Peyer's patch (tissue), 4 donors: ENCODE data around the gene SCUBE1. TPM values are rescaled to one million over a fixed set of nuclear protein-coding genes. Genes with fewer than 3 reads are reported as not detected.

ENCODE experiments used
- DNase-seq, 3 donors: peaks; one replicate each; pipeline ENCODE4 v3.0.0-alpha.2; 2017 to 2019
- H3K27ac ChIP-seq, 4 donors: fragments of 200-600 bp; sonication (generic); one replicate each; pipeline ENCODE4 v1.5.1; 2016 to 2019
- H3K27me3 ChIP-seq, 2 donors: fragments of 200-600 bp; sonication (generic); one replicate each; pipeline ENCODE4 v1.5.1; 2019
- H3K36me3 ChIP-seq, 3 donors: fragments of 200-600 bp; sonication (generic); one replicate each; pipeline ENCODE4 v1.5.1; 2016 to 2019
- H3K4me1 ChIP-seq, 4 donors: fragments of 200-600 bp; sonication (generic); one replicate each; pipeline ENCODE4 v1.5.1; 2016 to 2019
- H3K4me3 ChIP-seq, 4 donors: fragments of 200-600 bp; sonication (generic); 1 replicate in 3 of 4; 2 replicates in 1 of 4; pipeline ENCODE4 v1.5.1; 2016 to 2019; ENCODE audit warnings: mild to moderate bottlenecking in 1 of 4
- H3K9me3 ChIP-seq, 4 donors: fragments of 200-600 bp; sonication (generic); one replicate each; pipeline ENCODE4 v1.5.1; 2016 to 2019; ENCODE audit warnings: mild to moderate bottlenecking in 1 of 4
- POLR2A ChIP-seq, 2 donors: fragments of 450-650 bp; IDR thresholded peaks; one replicate each; pipeline ENCODE4 v1.5.1; 2017; ENCODE audit warnings: antibody characterized with exemption in 2 of 2, mild to moderate bottlenecking in 2 of 2, moderate library complexity in 2 of 2
- total RNA-seq, 4 donors: library from RNA; depleted of rRNA; stranded (reverse); fragments of >200 nt; gene quantifications; one replicate each; pipeline ENCODE4 v1.1.0, GENCODE V29; 2016
- TF ChIP-seq, protein P1 (sequence below), 6 experiments: fragments of 450-650 bp in 4 of 6; fragments of 200-600 bp in 2 of 6; sonication (generic) in 1 of 6; IDR thresholded peaks; one replicate each; pipeline ENCODE4 v1.5.1; 2017 to 2019; ENCODE audit warnings: antibody characterized with exemption in 6 of 6, mild to moderate bottlenecking in 3 of 6, moderate library complexity in 1 of 6

SCUBE1 gene
- total RNA-seq, 4 donors from 2014 or later, result 1.6 to 47.9 (median 7.9) TPM

DNA sequence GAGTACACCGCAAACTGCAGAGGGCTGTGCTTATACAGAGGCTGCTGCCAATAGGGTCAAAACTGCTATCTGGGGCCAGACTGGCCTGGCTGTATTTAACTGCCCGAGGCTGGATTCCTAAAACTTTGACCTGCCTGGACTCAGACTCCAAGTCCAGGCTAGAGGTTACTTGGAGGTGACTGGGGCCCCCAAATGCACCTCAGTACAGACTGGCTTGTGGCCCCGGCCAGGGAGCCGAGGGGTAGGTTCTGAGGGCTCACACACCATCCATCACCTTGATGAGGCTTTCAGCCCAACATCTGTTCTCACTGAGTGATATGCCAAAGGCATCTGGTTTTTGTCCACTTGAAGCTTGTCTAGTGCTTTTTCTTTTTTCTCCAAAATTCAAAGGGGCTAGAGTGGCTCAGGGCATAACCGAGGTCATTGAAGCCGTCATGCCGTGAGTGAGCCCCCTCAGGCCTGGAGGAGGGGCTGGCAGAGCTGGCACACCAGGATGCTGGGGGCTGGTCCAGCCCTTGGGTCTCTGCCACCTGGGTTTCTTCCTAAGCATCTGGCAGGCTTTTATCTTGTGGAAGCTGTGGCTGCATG lies 103.9 kb downstream of the SCUBE1 start:
- Histone ChIP-seq H3K36me3 (no peaks in the 10 kb centered on the region), H3K4me1 (no peaks in the 10 kb centered on the region), H3K27ac (no peak overlapping the region), H3K9me3 (no peaks in the 10 kb centered on the region), H3K27me3 (no peaks in the 10 kb centered on the region), H3K4me3 (no peak overlapping the region)
- no peak for DNase-seq
- TF ChIP-seq, protein P1, sequence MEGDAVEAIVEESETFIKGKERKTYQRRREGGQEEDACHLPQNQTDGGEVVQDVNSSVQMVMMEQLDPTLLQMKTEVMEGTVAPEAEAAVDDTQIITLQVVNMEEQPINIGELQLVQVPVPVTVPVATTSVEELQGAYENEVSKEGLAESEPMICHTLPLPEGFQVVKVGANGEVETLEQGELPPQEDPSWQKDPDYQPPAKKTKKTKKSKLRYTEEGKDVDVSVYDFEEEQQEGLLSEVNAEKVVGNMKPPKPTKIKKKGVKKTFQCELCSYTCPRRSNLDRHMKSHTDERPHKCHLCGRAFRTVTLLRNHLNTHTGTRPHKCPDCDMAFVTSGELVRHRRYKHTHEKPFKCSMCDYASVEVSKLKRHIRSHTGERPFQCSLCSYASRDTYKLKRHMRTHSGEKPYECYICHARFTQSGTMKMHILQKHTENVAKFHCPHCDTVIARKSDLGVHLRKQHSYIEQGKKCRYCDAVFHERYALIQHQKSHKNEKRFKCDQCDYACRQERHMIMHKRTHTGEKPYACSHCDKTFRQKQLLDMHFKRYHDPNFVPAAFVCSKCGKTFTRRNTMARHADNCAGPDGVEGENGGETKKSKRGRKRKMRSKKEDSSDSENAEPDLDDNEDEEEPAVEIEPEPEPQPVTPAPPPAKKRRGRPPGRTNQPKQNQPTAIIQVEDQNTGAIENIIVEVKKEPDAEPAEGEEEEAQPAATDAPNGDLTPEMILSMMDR (IDR thresholded peaks at IDR 0.05), result no peak

DNA sequence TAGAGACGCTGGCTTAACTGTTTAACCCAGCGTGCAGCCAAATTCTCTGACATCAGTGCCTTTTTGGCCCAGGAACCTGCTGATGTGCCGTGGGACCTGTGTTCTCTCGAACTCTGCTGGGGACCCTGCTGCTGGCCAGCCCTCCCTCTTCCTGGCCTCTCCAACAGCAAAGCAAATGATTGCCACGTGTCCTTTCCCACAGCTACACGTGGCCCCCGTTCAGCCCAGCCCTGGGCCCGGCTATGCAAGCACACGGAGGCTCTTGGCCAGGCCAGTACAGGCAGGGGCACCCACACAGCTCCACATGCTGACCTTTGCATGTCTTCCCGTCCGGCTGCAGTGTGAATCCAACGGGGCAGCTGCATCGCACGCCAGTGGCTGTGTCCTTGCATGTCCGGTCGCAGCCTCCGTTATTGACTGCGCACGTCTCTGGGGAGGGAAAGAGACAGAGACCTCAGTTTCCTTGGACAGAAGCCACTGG lies 104.6 kb downstream of the SCUBE1 start:
- no peaks in the 10 kb centered on the region for H3K4me1 ChIP-seq
- no peaks in the 10 kb centered on the region for H3K36me3 ChIP-seq
- TF ChIP-seq POLR2A (IDR thresholded peaks at IDR 0.05), result no peak
- TF ChIP-seq, protein P1 (IDR thresholded peaks at IDR 0.05), result no peak
- no peak for DNase-seq
- H3K4me3 ChIP-seq, result no peak overlapping the region
- H3K9me3 ChIP-seq, result no peaks in the 10 kb centered on the region
- H3K27me3 ChIP-seq, result no peaks in the 10 kb centered on the region
- no peak overlapping the region for H3K27ac ChIP-seq

DNA sequence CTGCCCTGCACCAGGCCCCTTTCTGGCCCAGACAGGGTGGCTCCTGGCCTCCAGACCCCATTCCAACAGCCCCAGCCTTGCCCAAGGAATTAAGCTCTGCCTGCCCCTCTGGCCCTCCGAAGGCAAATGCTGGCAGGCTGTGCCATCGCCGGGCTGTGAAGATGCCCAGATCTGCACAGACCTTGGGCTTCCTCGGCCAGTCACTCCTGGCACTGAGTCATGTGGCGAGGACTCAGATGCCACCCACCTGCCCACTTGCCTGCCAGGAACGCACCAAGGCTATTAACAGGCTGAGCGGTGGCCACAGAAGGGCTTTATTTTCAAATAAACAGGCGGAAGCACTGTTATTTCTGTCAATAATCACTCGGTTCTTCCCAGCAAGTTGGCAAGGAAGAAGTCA lies 105.9 kb downstream of the SCUBE1 start:
- H3K4me1 ChIP-seq, result no peaks in the 10 kb centered on the region
- H3K36me3 ChIP-seq, result no peaks in the 10 kb centered on the region
- no peak overlapping the region for H3K4me3 ChIP-seq
- DNase-seq, result no peak
- no peaks in the 10 kb centered on the region for H3K27me3 ChIP-seq
- no peaks in the 10 kb centered on the region for H3K9me3 ChIP-seq
- no peak for TF ChIP-seq POLR2A (IDR thresholded peaks at IDR 0.05)
- TF ChIP-seq, protein P1 (IDR thresholded peaks at IDR 0.05), result no peak
- no peak overlapping the region for H3K27ac ChIP-seq

DNA sequence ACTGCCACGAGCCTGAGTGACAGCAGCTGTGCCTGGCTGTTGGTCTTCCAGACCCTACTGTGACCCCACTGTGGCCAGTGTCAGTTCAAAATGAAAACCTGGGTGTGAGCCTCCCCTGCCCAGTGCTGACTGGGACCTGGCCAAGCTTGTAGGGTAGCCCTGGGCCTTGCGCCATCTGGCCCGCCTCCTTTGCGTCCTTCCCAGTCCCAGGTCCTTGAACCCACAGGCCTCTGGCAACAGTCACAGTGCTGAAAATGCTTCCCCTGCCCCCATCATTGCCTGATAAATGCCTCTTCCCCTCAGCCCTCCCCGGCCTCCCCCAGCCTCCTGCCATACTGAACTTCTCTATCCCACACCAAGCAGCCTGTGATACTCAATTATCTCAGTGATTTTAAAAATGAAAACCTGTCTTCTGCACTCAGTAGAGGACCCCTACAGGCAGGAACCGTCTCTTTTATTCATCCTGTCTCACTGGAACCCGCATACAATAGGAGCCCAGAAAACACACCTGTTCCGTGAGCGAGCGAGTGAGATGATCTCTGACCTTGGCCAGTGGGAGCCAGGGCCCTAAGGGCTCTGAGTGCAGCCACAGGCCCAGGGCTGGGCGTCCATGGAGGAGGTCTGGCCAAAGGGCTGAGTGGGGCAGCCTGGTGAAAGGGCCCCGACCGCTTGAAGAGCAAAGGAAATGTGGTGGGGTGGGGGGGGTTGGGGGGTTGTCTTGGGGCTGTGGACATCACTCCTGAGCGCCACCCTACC lies 106.6 kb downstream of the SCUBE1 start:
- Histone ChIP-seq H3K4me3 (no peak overlapping the region), H3K27ac (no peak overlapping the region), H3K36me3 (no peaks in the 10 kb centered on the region), H3K4me1 (no peaks in the 10 kb centered on the region), H3K27me3 (no peaks in the 10 kb centered on the region), H3K9me3 (no peaks in the 10 kb centered on the region)
- TF ChIP-seq POLR2A (IDR thresholded peaks at IDR 0.05), result no peak
- TF ChIP-seq, protein P1 (IDR thresholded peaks at IDR 0.05), result no peak
- no peak for DNase-seq

DNA sequence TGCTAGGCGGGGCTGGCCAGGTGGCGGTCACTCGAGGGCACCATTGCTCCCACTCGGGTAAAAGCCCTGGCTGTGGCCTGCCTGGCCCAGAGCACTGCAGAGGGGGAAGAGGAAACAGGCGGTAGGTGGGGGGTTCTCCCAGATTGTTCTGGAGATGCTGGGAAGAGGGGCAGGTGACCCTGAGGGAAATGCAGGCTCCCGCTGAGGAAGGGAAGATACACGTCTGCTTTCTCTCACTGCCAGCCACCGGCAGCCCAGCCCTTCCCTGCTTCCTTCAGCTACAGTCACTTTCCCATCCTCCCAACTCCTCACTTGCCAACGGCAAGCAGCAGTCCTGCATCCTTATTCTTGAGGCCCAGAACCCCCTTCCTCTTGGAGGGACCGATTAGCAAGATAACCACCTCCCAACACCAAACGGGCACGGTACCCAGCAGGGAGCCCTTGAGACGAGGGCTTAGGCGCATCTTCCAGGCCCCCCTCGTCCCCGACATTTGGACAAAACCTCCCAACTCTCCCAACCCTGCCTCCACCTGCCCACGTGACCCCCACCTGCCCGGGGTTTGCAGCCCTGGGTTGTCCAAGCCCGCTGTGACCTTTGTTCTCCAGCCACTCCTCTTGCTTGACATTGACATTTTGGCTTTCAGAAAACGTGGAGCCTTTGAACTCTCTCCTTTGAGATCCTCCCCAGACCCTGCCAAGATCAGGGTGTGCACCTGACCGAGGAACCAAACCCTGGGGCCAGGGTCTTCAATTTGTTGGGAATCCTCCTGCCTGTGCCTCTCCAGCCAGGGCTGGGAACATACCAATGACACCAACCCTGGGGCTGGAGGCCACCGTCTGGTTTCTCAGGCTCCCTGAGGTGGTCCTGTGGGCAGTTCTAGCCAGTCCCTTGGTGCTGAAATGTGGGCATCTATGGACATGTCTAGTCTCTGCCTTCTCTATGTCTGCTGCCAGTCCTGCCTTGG lies 107.4 kb downstream of the SCUBE1 start:
- Histone ChIP-seq H3K36me3 (no peaks in the 10 kb centered on the region), H3K27ac (no peak overlapping the region), H3K9me3 (no peaks in the 10 kb centered on the region), H3K4me1 (no peaks in the 10 kb centered on the region), H3K27me3 (no peaks in the 10 kb centered on the region), H3K4me3 (no peak overlapping the region)
- no peak for DNase-seq
- TF ChIP-seq, protein P1 (IDR thresholded peaks at IDR 0.05), result no peak
- no peak for TF ChIP-seq POLR2A (IDR thresholded peaks at IDR 0.05)
